Mesothelial cell of epicardium (in vitro differentiated cells): ENCODE measurements around the gene PEX7. TPM values are rescaled to one million over a fixed set of nuclear protein-coding genes. Genes with fewer than 3 reads are reported as not detected.
A peak's percentile ranks its signal among the peaks of the same experiment; 100 is the strongest.

ENCODE experiments used
- DNase-seq, 2 experiments: peaks; one replicate each; pipeline ENCODE4 v3.0.0; 2021; ENCODE audit warnings: low spot score in 2 of 2; ENCODE audit not compliant: unreplicated experiment in 2 of 2
- H3K27ac Mint-ChIP-seq: 2 replicates; pipeline ENCODE4 v1.8.0; 2021; ENCODE audit warnings: mixed read lengths
- H3K27me3 Mint-ChIP-seq: 2 replicates; pipeline ENCODE4 v1.8.0; 2021; ENCODE audit warnings: low read depth, mixed read lengths
- H3K36me3 Mint-ChIP-seq: 2 replicates; pipeline ENCODE4 v1.8.0; 2021; ENCODE audit warnings: mixed read lengths
- H3K4me1 Mint-ChIP-seq: 2 replicates; pipeline ENCODE4 v1.8.0; 2021; ENCODE audit warnings: mixed read lengths
- H3K4me3 Mint-ChIP-seq: 2 replicates; pipeline ENCODE4 v1.8.0; 2021; ENCODE audit warnings: mild to moderate bottlenecking, moderate library complexity, mixed read lengths
- H3K9me3 Mint-ChIP-seq: 2 replicates; pipeline ENCODE4 v1.8.0; 2021; ENCODE audit warnings: mixed read lengths
- total RNA-seq: library from RNA; stranded (reverse); gene quantifications from 3 replicates; pipeline ENCODE4 v1.2.1, GENCODE V29; 2021
- TF ChIP-seq, protein P1 (sequence below): fragments of 200-600 bp; sonication (generic); IDR thresholded peaks from one replicate; pipeline ENCODE4 v1.5.0; 2021; ENCODE audit warnings: antibody characterized with exemption; ENCODE audit not compliant: unreplicated experiment

The PEX7 gene
- total RNA-seq, 1 donor from 2014 or later, result 8.3 TPM

DNA sequence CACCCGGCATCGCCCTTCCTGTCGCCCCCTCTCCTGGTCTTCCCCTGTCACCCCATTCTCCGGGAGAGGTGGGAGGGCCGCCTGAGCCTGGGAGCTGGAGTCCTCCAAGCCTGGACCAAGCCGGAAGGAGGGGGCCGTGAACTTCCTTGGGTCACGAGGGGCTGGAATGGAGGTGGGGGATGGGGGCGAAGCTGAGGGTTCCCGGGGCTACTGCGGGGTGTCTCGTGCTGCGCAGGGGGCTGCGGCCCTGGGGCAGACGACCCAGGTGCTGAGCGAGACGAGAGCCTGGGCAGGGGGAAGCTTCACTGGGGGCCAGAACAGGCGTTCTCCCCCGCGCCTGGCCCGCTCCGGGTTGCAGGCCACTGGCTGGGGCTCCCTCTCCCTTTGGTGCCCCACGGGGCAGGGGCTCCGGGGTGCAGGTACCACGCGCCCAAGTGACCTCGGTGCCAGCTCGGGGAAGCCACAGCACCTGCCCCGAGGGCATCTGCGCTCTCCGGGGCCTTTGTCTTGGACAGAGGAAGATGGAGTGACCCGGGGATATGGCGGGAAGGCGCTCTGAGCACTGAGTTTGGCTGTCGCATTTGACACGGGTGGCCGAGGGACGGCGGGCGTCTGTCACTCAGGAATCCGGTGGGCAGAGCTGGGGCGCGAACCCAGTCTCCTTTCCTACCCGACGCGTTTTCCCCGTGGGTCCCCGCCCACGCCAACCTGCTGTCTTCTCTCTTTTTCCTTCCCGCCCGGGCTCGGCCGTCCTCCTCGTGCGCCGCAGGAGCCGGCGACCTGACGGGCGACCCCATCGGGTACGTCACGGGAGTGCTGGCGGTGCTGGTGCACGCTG lies 100.9 kb downstream of the PEX7 start:
- H3K36me3 Mint-ChIP-seq, result peaks cover 3% of the 10 kb centered on the region
- peaks cover 12% of the 10 kb centered on the region for H3K4me1 Mint-ChIP-seq
- DNase-seq, result no peak
- peaks cover 71% of the 10 kb centered on the region for H3K27me3 Mint-ChIP-seq
- TF ChIP-seq, protein P1, sequence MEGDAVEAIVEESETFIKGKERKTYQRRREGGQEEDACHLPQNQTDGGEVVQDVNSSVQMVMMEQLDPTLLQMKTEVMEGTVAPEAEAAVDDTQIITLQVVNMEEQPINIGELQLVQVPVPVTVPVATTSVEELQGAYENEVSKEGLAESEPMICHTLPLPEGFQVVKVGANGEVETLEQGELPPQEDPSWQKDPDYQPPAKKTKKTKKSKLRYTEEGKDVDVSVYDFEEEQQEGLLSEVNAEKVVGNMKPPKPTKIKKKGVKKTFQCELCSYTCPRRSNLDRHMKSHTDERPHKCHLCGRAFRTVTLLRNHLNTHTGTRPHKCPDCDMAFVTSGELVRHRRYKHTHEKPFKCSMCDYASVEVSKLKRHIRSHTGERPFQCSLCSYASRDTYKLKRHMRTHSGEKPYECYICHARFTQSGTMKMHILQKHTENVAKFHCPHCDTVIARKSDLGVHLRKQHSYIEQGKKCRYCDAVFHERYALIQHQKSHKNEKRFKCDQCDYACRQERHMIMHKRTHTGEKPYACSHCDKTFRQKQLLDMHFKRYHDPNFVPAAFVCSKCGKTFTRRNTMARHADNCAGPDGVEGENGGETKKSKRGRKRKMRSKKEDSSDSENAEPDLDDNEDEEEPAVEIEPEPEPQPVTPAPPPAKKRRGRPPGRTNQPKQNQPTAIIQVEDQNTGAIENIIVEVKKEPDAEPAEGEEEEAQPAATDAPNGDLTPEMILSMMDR, result no peak
- peak overlapping the region; percentile 51 for H3K4me3 Mint-ChIP-seq
- no peak overlapping the region for H3K27ac Mint-ChIP-seq
- no peaks in the 10 kb centered on the region for H3K9me3 Mint-ChIP-seq

DNA sequence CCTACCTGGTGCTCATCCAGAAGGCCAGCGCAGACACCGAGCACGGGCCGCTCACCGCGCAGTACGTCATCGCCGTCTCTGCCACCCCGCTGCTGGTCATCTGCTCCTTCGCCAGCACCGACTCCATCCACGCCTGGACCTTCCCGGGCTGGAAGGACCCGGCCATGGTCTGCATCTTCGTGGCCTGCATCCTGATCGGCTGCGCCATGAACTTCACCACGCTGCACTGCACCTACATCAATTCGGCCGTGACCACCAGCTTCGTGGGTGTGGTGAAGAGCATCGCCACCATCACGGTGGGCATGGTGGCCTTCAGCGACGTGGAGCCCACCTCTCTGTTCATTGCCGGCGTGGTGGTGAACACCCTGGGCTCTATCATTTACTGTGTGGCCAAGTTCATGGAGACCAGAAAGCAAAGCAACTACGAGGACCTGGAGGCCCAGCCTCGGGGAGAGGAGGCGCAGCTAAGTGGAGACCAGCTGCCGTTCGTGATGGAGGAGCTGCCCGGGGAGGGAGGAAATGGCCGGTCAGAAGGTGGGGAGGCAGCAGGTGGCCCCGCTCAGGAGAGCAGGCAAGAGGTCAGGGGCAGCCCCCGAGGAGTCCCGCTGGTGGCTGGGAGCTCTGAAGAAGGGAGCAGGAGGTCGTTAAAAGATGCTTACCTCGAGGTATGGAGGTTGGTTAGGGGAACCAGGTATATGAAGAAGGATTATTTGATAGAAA lies 101.7 kb downstream of the PEX7 start:
- peaks cover 4% of the 10 kb centered on the region for H3K9me3 Mint-ChIP-seq
- no peaks in the 10 kb centered on the region for H3K36me3 Mint-ChIP-seq
- H3K4me1 Mint-ChIP-seq, result peaks cover 12% of the 10 kb centered on the region
- peak overlapping the region; percentile 49 for H3K4me3 Mint-ChIP-seq
- peaks cover 63% of the 10 kb centered on the region for H3K27me3 Mint-ChIP-seq
- DNase-seq, result no peak
- TF ChIP-seq, protein P1, result no peak
- no peak overlapping the region for H3K27ac Mint-ChIP-seq

DNA sequence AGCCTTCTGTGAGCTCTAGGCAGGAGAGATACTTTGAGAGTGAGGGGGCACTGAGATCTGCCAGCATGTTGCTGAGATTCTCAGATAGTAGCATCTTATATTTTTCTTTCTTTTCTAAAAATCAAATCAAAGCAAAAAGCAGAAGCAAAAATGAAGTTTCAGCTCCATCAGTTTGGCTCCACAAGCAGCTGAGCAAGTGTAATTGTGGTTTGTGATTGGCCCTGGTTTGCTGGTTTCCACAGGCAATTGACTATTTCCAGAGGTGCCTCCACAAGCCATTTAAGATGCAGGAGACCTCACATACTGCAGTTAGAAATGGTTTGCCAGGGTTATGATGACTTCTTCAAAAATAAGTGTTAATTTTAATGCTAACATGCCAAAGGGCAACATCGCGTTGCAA lies 104.0 kb downstream of the PEX7 start:
- Mint-ChIP-seq H3K27me3 (peaks cover 46% of the 10 kb centered on the region), H3K4me1 (peaks cover 3% of the 10 kb centered on the region), H3K9me3 (peaks cover 6% of the 10 kb centered on the region), H3K36me3 (no peaks in the 10 kb centered on the region), H3K27ac (no peak overlapping the region), H3K4me3 (no peak overlapping the region)
- no peak for DNase-seq
- TF ChIP-seq, protein P1, result no peak

DNA sequence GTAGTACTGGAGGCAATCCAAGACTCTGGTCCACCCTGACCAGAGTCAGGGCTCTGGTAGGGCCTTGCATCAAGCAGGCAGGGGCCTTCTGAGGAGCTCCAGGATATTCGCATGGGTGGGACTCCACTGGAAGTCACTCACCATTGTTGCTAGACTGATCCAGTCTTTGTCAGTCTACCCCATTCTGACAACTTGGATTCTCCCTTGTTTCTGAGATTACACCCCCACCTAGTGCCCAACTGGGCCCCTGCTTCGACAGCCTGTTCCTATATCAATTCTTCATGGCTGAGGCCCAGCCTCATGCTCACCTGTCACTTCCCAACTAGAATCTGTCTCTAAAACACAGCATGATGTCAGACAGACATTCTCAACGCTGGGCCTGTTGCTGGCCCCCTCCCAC lies 104.9 kb downstream of the PEX7 start:
- H3K4me1 Mint-ChIP-seq, result peaks cover 3% of the 10 kb centered on the region
- H3K9me3 Mint-ChIP-seq, result peaks cover 6% of the 10 kb centered on the region
- TF ChIP-seq, protein P1, result no peak
- no peak overlapping the region for H3K4me3 Mint-ChIP-seq
- H3K27ac Mint-ChIP-seq, result no peak overlapping the region
- peaks cover 40% of the 10 kb centered on the region for H3K27me3 Mint-ChIP-seq
- DNase-seq, result no peak
- no peaks in the 10 kb centered on the region for H3K36me3 Mint-ChIP-seq

DNA sequence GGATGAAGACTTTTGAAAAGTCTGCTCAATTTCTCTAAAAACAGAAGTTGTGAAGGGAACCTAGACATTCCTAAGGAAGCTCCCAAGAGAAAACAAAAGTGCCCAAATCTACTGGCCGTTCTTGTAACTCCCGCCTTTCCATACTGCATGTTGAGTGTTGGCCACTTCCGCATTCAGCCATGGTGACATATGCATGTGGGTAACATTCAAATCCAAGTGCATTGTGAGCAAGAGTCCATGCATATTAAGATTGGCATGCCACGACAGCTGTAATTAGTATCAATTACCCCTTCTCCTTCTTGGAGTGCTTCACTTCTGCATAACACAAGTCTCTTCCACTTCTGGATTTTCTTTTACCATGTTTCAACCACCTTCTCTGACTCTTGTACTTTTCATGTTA lies 108.1 kb downstream of the PEX7 start:
- H3K27ac Mint-ChIP-seq, result no peak overlapping the region
- H3K4me3 Mint-ChIP-seq, result no peak overlapping the region
- H3K9me3 Mint-ChIP-seq, result peaks cover 6% of the 10 kb centered on the region
- H3K27me3 Mint-ChIP-seq, result peaks cover 21% of the 10 kb centered on the region
- no peak for DNase-seq
- H3K4me1 Mint-ChIP-seq, result no peaks in the 10 kb centered on the region
- H3K36me3 Mint-ChIP-seq, result no peaks in the 10 kb centered on the region
- TF ChIP-seq, protein P1, result no peak
